ENCODE data around the gene EVPL.

GRCh38 chr17:75959051-75959838 is 67.9 kb downstream of the EVPL start:
- TF ChIP-seq CTCF (IDR thresholded peaks at IDR 0.05) (no peak), REST (IDR thresholded peaks at IDR 0.05; ENCODE audit: insufficient read depth in 1 of 2, low read depth in 2 of 2, low read length in 1 of 2) (no peak), POLR2AphosphoS5 (IDR thresholded peaks at IDR 0.05; ENCODE audit: low read depth, low read length) (no peak), TCF7L2 (IDR thresholded peaks at IDR 0.05; ENCODE audit: low read depth, low read length) (no peak), SIN3A (IDR thresholded peaks at IDR 0.05; ENCODE audit: borderline replicate concordance, insufficient read depth, low read depth, low read length) (no peak)
